ENCODE results near the gene OTOP2. TPM values are rescaled to one million over a fixed set of nuclear protein-coding genes. Genes with fewer than 3 reads are reported as not detected.

The OTOP2 gene
- total RNA-seq, 2 donors from 2014 or later = not detected

Other genes starting within 250 kb of the OTOP2 start
- 1 to 10 TPM in 1 of 2 donors, under 1 TPM in 1; 0.48 to 3.1 TPM for gene CD300LF, start 211.3 kb upstream of the OTOP2 start, total RNA-seq
- 1 to 10 TPM; 1.1 to 1.6 TPM for gene RAB37, start 187.0 kb upstream of the OTOP2 start, total RNA-seq
- gene NHERF1, start 175.6 kb upstream of the OTOP2 start, total RNA-seq = 10 to 100 TPM in 1 of 2 donors, 1 to 10 TPM in 1; 7.0 to 11.5 TPM
- gene NAT9, start 147.9 kb upstream of the OTOP2 start, total RNA-seq = 10 to 100 TPM; 26.8 to 31.7 TPM
- under 1 TPM; 0.38 to 0.65 TPM for gene GRIN2C, start 64.4 kb upstream of the OTOP2 start, total RNA-seq
- 1 to 10 TPM; 3.3 to 6.2 TPM for gene FDXR, start 51.3 kb upstream of the OTOP2 start, total RNA-seq
- not detected for gene FADS6, start 30.6 kb upstream of the OTOP2 start, total RNA-seq
- gene USH1G, start 1.0 kb upstream of the OTOP2 start, total RNA-seq = not detected
- not detected for gene OTOP3, start 11.6 kb downstream of the OTOP2 start, total RNA-seq
- 10 to 100 TPM; 11.7 to 13.0 TPM for gene HID1, start 48.5 kb downstream of the OTOP2 start, total RNA-seq
- gene CDR2L, start 63.4 kb downstream of the OTOP2 start, total RNA-seq = 10 to 100 TPM; 17.4 to 26.0 TPM
- 10 to 100 TPM; 23.3 to 23.5 TPM for gene MRPL58, start 88.4 kb downstream of the OTOP2 start, total RNA-seq
- 100 to 1,000 TPM; 205 to 235 TPM for gene ATP5PD, start 122.7 kb downstream of the OTOP2 start, total RNA-seq
- gene KCTD2, start 123.0 kb downstream of the OTOP2 start, total RNA-seq = 10 to 100 TPM; 23.0 to 25.0 TPM
- 1 to 10 TPM; 6.1 to 8.1 TPM for gene SLC16A5, start 163.7 kb downstream of the OTOP2 start, total RNA-seq
- gene ARMC7, start 185.7 kb downstream of the OTOP2 start, total RNA-seq = 1 to 10 TPM; 5.8 to 6.4 TPM
- gene NT5C, start 207.5 kb downstream of the OTOP2 start, total RNA-seq = 10 to 100 TPM; 26.2 to 33.0 TPM
- 10 to 100 TPM; 20.1 to 22.3 TPM for gene JPT1, start 230.2 kb downstream of the OTOP2 start, total RNA-seq

Measured in posterior vena cava (tissue), 2 donors.